Measurements from ENCODE around the gene ZMYND8. TPM values are rescaled to one million over a fixed set of nuclear protein-coding genes. Genes with fewer than 3 reads are reported as not detected.
"Not testable (repeated sequence)": the region's sequence is repeated elsewhere in the genome, so short reads cannot be mapped to it uniquely, and the experiment has no call there.

The ZMYND8 gene
- total RNA-seq, 1 donor from 2014 or later: 19.9 TPM

DNA sequence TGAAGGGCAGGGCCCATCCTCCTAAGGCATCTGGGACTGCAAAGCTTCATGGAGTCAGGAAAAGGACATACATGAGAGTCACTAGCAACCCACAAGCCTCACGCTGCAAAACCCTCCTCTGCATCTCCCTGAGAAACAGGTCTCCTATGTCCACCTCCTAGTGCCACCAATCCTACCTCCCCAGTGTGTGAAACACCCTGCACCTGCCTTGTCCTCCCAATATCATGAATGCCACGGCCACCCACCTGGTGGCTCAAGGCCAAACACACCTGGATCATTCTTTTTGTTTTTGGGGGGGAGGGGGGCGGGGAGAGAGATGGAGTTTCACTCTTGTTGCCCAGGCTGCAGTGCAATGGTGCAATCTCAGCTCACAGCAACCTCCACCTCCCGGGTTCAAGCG lies 90.5 kb downstream of the ZMYND8 start:
- no peak for DNase-seq (ENCODE audit: low read depth, low spot score)

DNA sequence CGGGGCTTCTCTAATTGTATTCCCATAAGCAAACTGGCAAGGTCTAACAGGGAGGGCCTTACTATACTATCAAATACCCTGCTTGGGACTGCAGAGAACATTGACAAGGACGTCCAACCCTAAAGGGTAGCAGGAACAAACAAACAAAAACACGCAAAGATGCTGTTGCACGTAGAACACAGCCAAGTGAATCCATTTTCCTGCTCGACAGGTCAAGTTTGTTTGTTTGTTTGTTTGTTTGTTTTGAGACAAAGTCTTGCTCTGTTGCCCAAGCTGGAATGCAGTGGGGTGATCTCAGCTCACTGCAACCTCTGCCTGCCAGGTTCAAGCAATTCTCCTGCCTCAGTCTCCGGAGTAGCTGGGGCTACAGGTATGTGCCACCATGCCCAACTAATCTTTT lies 91.3 kb downstream of the ZMYND8 start:
- DNase-seq (ENCODE audit: low read depth, low spot score): no peak

DNA sequence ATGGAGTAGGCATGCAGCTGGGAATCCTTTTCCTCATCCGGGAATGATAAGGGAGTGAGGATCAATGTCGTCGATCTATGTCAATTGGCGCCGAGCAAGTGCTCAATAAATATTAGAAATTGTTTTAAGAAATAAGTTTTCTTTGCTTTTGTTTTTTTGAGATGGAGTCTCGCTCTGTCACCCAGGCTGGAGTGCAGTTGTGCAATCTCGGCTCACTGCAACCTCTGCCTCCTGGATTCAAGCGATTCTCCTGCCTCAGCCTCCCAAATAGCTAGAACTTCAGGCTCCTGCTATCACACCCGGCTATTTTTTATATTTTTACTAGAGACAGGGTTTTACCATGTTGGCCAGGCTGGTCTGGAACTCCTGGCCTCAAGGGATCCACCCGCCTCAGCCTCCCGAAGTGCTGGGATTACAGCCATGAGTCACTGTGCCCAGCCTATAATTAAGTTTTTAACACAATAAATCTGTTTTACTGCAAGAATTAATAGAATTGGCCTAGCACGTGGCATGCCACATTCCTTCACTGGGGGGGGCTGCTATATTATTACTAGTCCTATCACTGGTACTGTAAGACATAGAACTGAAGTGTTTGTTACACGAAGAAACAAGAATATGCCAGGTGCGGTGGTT lies 92.2 kb downstream of the ZMYND8 start:
- DNase-seq (ENCODE audit: low read depth, low spot score): not testable (repeated sequence)

- no peak for DNase-seq (ENCODE audit: low read depth, low spot score)
Observed at GRCh38 chr20:47263465-47264084, 92.9 kb downstream of the ZMYND8 start.

- DNase-seq (ENCODE audit: low read depth, low spot score): no peak
Observed at GRCh38 chr20:47263080-47263464, 93.4 kb downstream of the ZMYND8 start.

DNA sequence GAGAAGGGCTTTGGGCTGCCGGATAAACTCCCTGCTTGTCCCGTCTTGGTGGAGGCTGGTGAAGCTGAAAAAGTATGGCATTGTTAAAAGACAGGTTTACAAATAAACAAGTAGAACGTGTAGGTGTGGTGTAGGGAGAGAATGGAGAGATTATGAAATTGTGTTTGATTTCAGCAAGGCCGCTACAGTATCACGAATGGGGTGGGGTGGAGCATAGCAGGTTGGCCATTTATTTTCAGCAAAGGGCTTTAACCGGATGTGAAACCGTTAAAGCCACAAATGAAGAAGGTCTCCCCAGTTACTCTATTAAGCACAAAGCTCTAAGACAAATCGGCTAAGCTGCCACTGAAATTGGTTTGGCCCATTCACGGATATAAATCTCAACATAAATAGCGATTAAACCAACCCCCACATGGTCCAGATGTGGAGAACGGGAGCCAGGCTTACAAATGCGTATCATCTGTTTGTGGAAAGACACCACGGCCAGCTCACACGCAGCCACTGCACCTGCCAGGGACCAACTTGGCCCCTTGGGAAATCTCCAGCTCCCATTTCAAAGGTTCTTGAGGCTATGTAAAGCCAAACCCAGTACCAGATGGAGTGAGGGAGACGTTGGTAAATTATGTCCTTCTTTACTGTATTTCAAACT lies 94.0 kb downstream of the ZMYND8 start:
- no peak for DNase-seq (ENCODE audit: low read depth, low spot score)

DNA sequence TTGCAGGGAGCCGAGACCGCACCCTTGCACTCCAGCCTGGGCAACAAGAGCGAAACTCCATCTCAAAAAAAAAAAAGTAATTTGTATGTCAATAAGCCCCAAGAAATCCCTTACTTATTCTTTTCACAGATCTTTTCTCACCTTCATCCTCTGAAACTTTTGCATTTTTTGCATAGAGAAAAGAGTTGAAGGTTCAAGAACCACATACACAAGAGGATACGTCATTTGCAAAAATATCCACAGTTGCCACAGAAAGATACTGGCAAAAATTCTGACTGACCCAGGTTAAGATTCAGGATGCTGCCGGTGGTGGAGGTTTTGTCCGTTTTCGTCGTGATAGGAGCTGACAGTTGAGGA lies 94.5 kb downstream of the ZMYND8 start:
- no peak for DNase-seq (ENCODE audit: low read depth, low spot score)

DNA sequence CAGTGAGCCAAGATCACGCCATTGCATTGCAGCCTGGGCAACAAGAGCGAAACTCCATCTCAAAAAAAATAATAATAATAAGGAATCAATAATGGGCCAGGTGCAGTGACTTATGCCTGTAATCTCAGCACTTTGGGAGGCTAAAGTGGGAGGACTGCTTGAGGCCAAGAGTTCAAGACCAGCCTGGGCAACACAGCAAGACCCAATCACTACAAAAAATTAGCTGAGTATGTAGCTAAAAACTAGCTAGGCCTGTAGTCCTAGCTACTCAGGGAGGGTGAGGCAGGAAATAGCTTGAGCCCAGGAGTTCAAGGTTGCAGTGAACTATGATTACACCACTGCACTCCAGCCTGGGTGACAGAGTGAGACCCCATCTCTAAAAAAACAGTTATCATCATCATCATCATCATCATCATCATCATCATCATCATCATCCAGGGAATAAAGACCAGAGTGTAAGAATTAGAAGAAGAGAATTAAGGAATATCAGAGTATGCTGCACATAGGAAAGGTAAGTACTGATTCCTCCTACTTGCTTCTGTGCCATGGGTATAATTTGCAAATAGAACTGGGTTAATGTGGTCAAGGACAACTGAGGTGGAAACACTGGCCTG lies 95.2 kb downstream of the ZMYND8 start:
- not testable (repeated sequence) for DNase-seq (ENCODE audit: low read depth, low spot score)

DNA sequence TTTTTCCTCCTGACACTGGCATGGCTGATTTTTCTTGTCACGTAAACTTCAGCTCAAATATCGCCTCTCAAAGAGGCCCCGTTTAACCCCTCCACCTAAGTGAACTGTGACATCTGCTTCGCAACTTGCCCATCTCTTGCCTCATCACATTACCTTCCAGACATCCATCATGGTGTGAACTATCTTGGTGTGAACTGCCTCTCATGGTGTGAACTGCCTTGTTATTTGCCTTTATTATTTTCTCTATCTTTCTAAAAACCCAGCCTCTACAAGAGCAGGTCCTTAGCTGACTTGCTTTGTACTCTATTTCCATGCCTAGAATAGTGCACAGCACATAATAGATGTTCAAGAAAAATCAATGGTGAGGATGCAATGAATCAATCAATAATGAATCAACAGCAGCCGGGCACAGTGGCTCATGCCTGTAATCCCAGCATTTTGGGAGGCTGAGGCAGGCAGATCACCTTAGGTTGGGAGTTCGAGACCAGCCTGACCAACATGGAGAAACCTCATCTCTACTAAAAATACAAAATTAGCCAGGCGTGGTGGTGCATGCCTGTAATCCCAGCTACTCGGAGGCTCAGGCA lies 95.9 kb downstream of the ZMYND8 start:
- not testable (repeated sequence) for DNase-seq (ENCODE audit: low read depth, low spot score)

- peak; percentile 29 for DNase-seq (ENCODE audit: low read depth, low spot score)
Observed at GRCh38 chr20:47258745-47259695, 97.5 kb downstream of the ZMYND8 start.

GRCh38 chr20:47257771-47258170 lies 98.7 kb downstream of the ZMYND8 start:
- DNase-seq (ENCODE audit: low read depth, low spot score): no peak

DNA sequence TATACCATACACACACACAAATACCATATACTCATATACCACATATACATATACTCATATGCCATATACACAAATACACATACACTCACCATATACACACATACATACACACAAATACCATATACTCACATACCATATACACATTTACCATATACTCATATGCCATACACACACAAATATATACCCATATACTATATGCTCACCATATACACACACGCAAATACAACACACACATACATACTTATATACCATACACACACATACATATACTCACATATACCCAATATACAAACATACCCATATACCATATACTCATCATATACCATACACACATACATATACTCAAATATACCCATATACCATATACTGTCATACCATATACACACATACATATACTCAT lies 99.2 kb downstream of the ZMYND8 start:
- no peak for DNase-seq (ENCODE audit: low read depth, low spot score)

DNA sequence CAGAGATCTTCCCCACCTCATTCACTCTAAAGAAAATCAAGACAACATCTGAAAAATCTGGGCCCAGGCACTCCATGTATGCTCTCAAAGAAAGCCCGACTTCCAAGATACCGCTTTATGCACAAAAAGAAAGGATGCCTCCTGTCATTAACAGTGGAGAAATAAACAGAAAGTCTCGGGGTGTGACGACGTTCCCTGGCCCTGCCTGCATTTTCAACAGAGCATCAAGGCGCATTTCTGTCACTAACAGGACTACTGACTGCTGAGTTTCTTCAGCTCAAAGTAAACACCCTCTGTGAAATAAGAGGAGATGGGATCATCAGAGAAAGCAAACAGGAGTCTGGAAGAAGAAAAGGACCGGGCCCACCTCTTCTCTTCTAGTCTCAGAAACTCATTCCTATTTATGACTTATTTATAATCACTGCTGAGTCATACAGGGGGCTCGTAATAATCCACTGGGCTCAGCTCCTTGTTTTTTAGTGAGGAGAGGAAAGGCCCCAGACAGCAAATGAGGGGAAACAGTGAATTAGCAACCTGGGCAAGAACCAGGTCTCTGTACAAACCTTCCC lies 99.7 kb downstream of the ZMYND8 start:
- DNase-seq (ENCODE audit: low read depth, low spot score): no peak

DNA sequence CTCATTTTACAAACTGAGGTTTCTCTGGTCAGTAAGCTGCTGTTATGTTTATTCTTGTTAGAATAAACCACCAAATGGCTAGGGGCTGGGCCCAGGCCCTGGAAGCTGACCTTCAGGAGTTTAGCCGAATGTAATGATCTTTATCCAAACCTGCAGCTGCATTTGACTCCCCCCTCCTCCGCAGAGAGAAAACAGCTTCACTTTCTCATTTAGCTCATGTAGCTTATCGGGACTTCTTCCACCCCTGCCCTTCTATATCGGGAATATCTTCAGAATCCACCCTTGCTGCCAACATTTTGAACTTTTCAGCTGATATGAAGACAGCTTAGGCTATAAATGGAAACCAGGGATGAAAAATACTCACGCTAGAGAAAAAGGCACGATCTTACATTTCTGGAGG lies 102.6 kb downstream of the ZMYND8 start:
- DNase-seq (ENCODE audit: low read depth, low spot score): no peak

DNA sequence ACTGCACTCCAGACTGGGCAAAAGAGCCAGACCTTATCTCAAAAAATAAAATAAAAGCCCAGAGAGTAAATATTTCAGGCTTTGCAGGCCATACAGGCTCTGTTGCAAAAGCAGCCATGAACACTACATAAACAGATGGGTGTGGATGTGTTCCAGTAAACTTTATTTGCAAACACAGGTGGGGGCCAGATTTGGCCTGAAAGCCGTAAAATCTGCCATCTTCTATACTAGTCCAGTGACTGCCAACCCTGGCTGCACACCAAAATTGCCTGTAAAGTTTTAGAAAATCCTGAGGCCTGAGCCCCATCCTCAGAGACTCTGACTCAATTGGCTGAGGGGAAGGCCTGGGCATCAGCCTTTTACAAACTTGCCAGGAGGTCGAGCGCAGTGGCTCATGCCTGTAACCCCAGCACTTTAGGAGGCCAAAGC lies 103.6 kb downstream of the ZMYND8 start:
- no peak for DNase-seq (ENCODE audit: low read depth, low spot score)

DNA sequence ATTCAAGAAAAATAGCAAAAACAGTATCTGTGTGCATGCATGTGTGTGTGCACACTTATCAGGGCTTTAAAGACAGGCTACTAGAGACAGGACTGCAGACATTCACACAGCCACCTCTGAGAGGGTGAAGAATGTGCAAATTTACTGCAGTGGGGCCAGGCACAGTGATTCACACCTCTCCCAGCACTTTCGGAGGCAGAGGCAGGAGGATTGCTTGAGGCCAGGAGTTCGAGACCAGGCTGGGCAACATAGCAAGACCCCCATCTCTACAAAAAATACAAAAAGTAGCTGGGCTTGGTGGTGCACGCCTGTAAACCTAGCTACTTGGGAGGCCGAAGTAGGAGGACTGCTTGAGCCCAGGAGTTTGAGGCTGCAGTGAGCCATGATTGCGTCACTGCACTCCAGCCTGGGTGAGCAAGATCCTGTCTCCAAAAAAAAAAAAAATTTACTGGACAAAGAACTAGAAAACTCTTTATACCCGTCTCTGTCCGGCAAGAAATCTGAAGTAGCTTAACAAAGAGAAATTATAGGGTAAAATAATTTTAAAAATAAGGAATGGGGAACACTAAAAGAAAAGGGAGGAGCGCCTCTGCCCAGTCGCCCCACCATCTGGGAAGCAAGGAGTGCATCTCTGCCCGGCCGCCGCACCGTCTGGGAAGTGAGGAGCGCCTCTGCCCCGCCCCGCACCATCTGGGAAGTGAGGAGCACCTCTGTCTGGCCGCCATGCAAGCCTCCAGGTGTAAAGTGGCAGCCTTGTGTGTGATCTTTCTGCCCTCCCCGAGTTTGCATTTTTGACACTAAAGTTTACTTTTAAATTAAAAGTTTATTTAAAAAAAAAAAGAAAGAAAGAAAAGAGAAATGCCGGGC lies 105.1 kb downstream of the ZMYND8 start:
- DNase-seq (ENCODE audit: low read depth, low spot score): no peak

DNA sequence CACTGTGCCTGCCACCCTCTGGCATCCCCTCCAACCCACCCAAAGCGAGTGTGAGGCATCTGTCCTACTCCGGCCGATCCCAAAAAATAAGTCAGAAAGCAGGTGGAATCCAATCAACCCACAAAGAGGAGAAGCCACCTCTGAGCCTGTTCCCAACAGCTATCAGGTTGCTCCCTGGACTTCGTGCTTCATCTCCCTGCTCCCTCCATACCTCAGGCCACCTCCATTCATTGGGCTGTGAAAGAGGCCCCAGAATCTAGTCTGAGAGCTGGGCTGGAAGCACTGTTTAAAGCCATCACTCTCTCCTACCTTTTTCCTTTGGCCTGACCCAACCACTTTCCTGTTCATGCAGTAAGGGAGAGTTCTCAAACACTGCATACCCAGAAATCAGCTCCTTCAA lies 106.1 kb downstream of the ZMYND8 start:
- DNase-seq (ENCODE audit: low read depth, low spot score): no peak

DNA sequence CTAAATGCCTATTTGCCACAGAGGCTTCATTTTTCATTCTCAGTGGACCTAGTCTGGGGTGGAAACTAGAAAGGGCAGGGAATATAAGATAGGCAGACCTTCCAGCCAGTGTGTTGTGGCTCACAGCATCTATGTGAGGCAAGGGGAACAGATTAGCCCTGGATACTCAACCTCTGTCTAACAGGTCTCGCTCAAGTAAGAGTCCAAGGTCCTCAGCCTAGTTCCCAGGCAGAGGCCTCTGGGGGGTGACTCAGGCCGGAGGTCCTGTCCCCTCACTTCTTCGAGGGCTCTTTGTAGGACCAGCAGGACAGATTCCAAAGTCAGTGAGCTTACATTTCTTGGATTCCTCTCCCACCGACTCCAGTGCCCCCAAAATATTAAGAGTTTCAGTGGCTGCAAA lies 106.6 kb downstream of the ZMYND8 start:
- no peak for DNase-seq (ENCODE audit: low read depth, low spot score)

DNA sequence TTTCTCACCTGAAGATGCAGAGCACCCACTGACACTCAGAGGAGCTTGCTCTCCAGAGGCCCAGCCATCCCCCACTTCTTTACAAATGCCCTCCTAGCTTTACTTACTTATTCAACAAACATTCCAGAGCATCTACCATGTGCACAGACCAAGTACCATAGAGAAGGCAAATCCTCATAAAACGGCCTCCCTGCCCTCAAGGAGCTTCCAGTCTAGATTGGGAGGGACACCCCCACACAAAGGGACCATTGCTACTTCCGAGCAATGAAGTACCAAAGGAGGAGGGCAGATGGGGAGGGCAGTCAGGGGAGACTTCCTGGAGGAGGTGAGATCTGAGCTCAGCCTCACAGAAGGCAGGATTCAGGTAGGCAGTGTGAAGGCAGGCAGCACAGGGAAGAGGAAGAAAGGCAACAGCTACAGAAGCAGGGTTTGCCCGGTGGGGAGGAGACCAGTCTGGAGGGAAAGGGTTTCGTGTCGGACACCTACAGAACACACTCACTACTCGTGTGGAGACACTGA lies 108.0 kb downstream of the ZMYND8 start:
- DNase-seq (ENCODE audit: low read depth, low spot score): no peak

GRCh38 chr20:47247972-47248371 lies 108.5 kb downstream of the ZMYND8 start:
- DNase-seq (ENCODE audit: low read depth, low spot score): no peak
